ENCODE measurements around the gene PSMA5. TPM values are rescaled to one million over a fixed set of nuclear protein-coding genes. Genes with fewer than 3 reads are reported as not detected.

PSMA5 gene
- total RNA-seq, 1 experiment from 2014 or later = 133 TPM

GRCh38 chr1:109396513-109396839 lies 29.8 kb downstream of the PSMA5 start:
- Histone ChIP-seq H3K14ac (ENCODE audit: insufficient read depth, low read length) (no peak overlapping the region), H3K56ac (ENCODE audit: insufficient read length, low read depth, low read length) (no peak overlapping the region), H4K20me1 (ENCODE audit: control insufficient read depth, insufficient read depth, insufficient read length) (no peaks in the 10 kb centered on the region), H2BK20ac (ENCODE audit: low read depth, low read length, poor library complexity, severe bottlenecking) (no peak overlapping the region), H2AK5ac (ENCODE audit: insufficient read length, low read length) (no peak overlapping the region), H4K8ac (replicated peaks; ENCODE audit: insufficient read length, low read depth, low read length) (no peak overlapping the region), H3K9ac (ENCODE audit: extremely low read depth, insufficient read length, low read length) (no peak overlapping the region), H2AFZ (ENCODE audit: low read length) (no peak overlapping the region), H3K23ac (ENCODE audit: insufficient read length, low read depth, low read length) (no peak overlapping the region), H2BK12ac (ENCODE audit: insufficient read length, low read depth, low read length) (no peak overlapping the region), H2BK5ac (ENCODE audit: insufficient read length, low read length) (no peak overlapping the region), H3K9me3 (ENCODE audit: control insufficient read depth, low read depth, low read length) (no peaks in the 10 kb centered on the region), H4K5ac (ENCODE audit: insufficient read length, low read depth, low read length) (no peak overlapping the region), H3K27ac (ENCODE audit: insufficient read length, low read depth, low read length) (no peak overlapping the region), H3K4ac (ENCODE audit: low read depth, low read length) (no peak overlapping the region), H3K4me1 (ENCODE audit: insufficient read depth, low read length) (peaks cover 2% of the 10 kb centered on the region; the same call in 1 of the 2 replicates), H2BK120ac (ENCODE audit: low read depth, low read length, poor library complexity, severe bottlenecking) (no peak overlapping the region), H3T11ph (ENCODE audit: low read length) (no peak overlapping the region), H3K18ac (ENCODE audit: insufficient read length, low read depth, low read length) (no peak overlapping the region), H2BK15ac (ENCODE audit: low read depth, low read length) (no peak overlapping the region), H3K79me2 (ENCODE audit: insufficient read depth, low read length) (peaks cover 5% of the 10 kb centered on the region; the same call in 1 of the 2 replicates), H4K91ac (ENCODE audit: insufficient read length, low read depth, low read length) (no peak overlapping the region), H3K4me2 (ENCODE audit: insufficient read depth, insufficient read length, low read length) (peak overlapping the region; percentile 96), H3K79me1 (ENCODE audit: insufficient read depth, low read depth, low read length, poor library complexity, severe bottlenecking) (peaks cover 9% of the 10 kb centered on the region), H3K23me2 (ENCODE audit: insufficient read length, low read depth, low read length, poor library complexity, severe bottlenecking) (peaks cover 17% of the 10 kb centered on the region), H3K27me3 (ENCODE audit: insufficient read depth, low read length) (no peaks in the 10 kb centered on the region)
- Mint-ChIP-seq H3K4me1 (peaks cover 31 to 42% of the 10 kb centered on the region in 2 experiments), H3K9me3 (no peaks in the 10 kb centered on the region), H3K36me3 (ENCODE audit: insufficient read depth in 1 of 3, low read depth in 3 of 3) (0 out of 7 replicates have a peak, but pooled peaks cover 0 to 3% (median 0%) of the 10 kb centered on the region in 3 experiments), H3K27ac (peak overlapping the region in 1 of 3 experiments; percentile 52; a peak in 1 of 7 replicates), H3K4me3 (peak overlapping the region; percentile 92 to 97), H3K27me3 (ENCODE audit: low read depth) (no peaks in the 10 kb centered on the region)
- no CpG with 5 or more reads among the region's 2 CpGs for WGBS (ENCODE audit: extremely low coverage, insufficient read length, low lambda C conversion rate)
- no peak for DNase-seq
- no peak for TF ChIP-seq CTCF (conservative IDR thresholded peaks at IDR 0.05)
